HEK293T (cell line): ENCODE measurements around the gene RFX4.
"Not testable (repeated sequence)": the region's sequence is repeated elsewhere in the genome, so short reads cannot be mapped to it uniquely, and the experiment has no call there.

Experiments used
- CTCF ChIA-PET: fragments of 350-600 bp; formaldehyde crosslinking; extraction: SDS; loops from one replicate; lab custom pipeline; 2021; ENCODE audit warnings: antibody characterized with exemption, inconsistent platforms; lab: Yijun Ruan, JAX
- POLR2A ChIA-PET: fragments of 350-600 bp; formaldehyde crosslinking; extraction: SDS; loops from one replicate; lab custom pipeline; 2020; ENCODE audit warnings: antibody characterized with exemption, inconsistent platforms; lab: Yijun Ruan, JAX
- DNase-seq: peaks from one replicate; pipeline ENCODE4 v3.0.0; 2012; ENCODE audit warnings: mixed read lengths; ENCODE audit errors: extremely low spot score
- ARNT ChIP-seq: fragments of 450-650 bp; IDR thresholded peaks from 2 replicates; pipeline ENCODE4 v1.6.1; 2017; ENCODE audit warnings: mild to moderate bottlenecking
- BHLHE40 ChIP-seq: fragments of 450-650 bp; IDR thresholded peaks from 2 replicates; pipeline ENCODE4 v1.6.1; 2016; ENCODE audit warnings: mild to moderate bottlenecking, moderate library complexity, borderline replicate concordance
- CTBP1 ChIP-seq: fragments of 450-650 bp; IDR thresholded peaks from 2 replicates; pipeline ENCODE4 v1.6.1; 2016; ENCODE audit warnings: borderline replicate concordance
- ELF4 ChIP-seq: fragments of 450-650 bp; IDR thresholded peaks from 2 replicates; pipeline ENCODE4 v1.6.1; 2017; ENCODE audit warnings: antibody characterized with exemption
- FOXA1 ChIP-seq: fragments of 450-650 bp; IDR thresholded peaks from 2 replicates; pipeline ENCODE4 v1.6.1; 2016; ENCODE audit warnings: mild to moderate bottlenecking
- FOXK2 ChIP-seq: fragments of 450-650 bp; IDR thresholded peaks from 2 replicates; pipeline ENCODE4 v1.6.1; 2016; ENCODE audit warnings: mild to moderate bottlenecking
- FOXM1 ChIP-seq: fragments of 450-650 bp; IDR thresholded peaks from 2 replicates; pipeline ENCODE4 v1.6.1; 2017; ENCODE audit warnings: mild to moderate bottlenecking, borderline replicate concordance
- HDGF ChIP-seq: fragments of 450-650 bp; IDR thresholded peaks from 2 replicates; pipeline ENCODE4 v1.6.1; 2017; ENCODE audit warnings: antibody characterized with exemption, borderline replicate concordance
- L3MBTL2 ChIP-seq: fragments of 450-650 bp; conservative IDR thresholded peaks from 2 replicates; pipeline ENCODE4 v1.6.1; 2016; ENCODE audit warnings: mild to moderate bottlenecking
- LEF1 ChIP-seq: fragments of 450-650 bp; IDR thresholded peaks from 2 replicates; pipeline ENCODE4 v1.6.1; 2017; ENCODE audit warnings: mild to moderate bottlenecking, borderline replicate concordance
- NFRKB ChIP-seq: fragments of 450-650 bp; IDR thresholded peaks from 2 replicates; pipeline ENCODE4 v1.6.1; 2016; ENCODE audit warnings: mild to moderate bottlenecking, moderate library complexity
- PKNOX1 ChIP-seq: fragments of 450-650 bp; IDR thresholded peaks from 2 replicates; pipeline ENCODE4 v1.6.1; 2016
- SP1 ChIP-seq: fragments of 450-650 bp; IDR thresholded peaks from 2 replicates; pipeline ENCODE4 v1.6.1; 2017
- SUZ12 ChIP-seq: fragments of 450-650 bp; IDR thresholded peaks from 2 replicates; pipeline ENCODE4 v1.6.1; 2016; ENCODE audit warnings: mild to moderate bottlenecking
- TARDBP ChIP-seq: fragments of 450-650 bp; IDR thresholded peaks from 2 replicates; pipeline ENCODE4 v1.6.1; 2016
- ZNF384 ChIP-seq: fragments of 450-650 bp; IDR thresholded peaks from 2 replicates; pipeline ENCODE4 v1.6.1; 2016

The RFX4 gene

GRCh38 chr12:106724116-106724515, 141.3 kb downstream of the RFX4 start:
- CTCF ChIA-PET = no interaction called here
- TF ChIP-seq HDGF (no peak), NFRKB (no peak), TARDBP (no peak), FOXM1 (no peak), ARNT (no peak), ZNF384 (no peak), L3MBTL2 (no peak), LEF1 (no peak), BHLHE40 (no peak), FOXA1 (no peak), ELF4 (no peak), CTBP1 (no peak), SUZ12 (no peak), FOXK2 (no peak), SP1 (no peak), PKNOX1 (no peak)
- POLR2A ChIA-PET = interaction anchor here (0.8 kb wide), 1 partner anchor 366 kb away, joined by 3 read pairs; no protein-coding TSS in a partner anchor

DNA sequence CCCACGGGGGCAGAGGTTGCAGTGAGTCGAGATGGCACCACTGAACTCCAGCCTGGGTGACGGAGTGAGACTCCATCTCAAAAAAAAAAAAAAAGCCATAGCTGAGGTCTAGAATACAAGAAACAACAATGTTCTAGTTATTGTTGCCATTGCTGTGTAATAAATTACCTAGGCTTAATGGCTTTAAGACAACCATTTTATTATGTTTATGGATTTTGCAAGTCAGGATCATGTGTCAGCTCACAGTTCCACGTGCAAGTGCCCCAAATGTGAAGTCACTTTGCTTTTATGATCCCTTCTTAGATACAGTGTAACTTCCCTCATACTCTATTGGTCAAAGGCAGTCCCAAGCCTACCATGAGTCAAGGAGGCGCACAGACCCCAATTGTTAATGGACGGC, 142.1 kb downstream of the RFX4 start:
- ChIA-PET POLR2A (interaction anchor here (0.8 kb wide), 1 partner anchor 367 kb away, joined by 3 read pairs; no protein-coding TSS in a partner anchor), CTCF (interaction anchor here (0.6 kb wide), 1 partner anchor 8 kb away, joined by 4 read pairs; no protein-coding TSS in a partner anchor)
- peak; percentile 51; the same call in 1 of the 2 replicates for TF ChIP-seq CTBP1
- no peak for TF ChIP-seq TARDBP
- no peak for TF ChIP-seq LEF1
- TF ChIP-seq FOXK2 = no peak
- no peak for TF ChIP-seq ELF4
- TF ChIP-seq PKNOX1 = peak; percentile 86
- TF ChIP-seq L3MBTL2 = peak; percentile 63
- no peak for TF ChIP-seq NFRKB
- peak; percentile 87 for TF ChIP-seq ZNF384
- DNase-seq = peak; percentile 30

More at GRCh38 chr12:106724116-106724515, 141.3 kb downstream of the RFX4 start:
- DNase-seq = no peak

DNA sequence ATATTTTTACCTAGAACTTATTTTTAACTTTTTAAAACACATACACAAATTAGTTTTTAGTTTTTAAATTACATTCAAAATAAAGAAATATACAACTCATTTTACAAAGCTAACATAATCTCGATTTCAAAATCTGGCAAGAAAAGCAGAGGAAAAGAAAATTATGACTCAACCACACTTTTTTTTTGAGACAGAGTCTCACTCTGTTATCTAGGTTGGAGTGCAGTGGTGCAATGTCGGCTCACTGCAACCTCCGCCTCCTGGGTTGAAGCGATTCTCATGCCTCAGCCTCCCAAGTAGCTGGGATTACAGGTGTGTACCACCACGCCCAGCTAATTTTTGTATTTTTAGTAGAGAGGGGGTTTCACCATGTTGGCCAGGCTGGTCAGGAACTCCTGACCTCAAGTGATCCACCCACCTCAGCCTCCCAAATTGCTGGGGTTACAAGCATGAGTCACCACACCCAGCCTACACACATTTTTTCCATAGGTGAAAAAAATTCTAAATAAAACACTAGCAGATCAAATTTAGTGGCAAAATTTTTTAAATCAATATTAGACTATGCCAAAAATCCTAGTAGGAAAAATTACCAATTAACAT, 143.9 kb downstream of the RFX4 start:
- CTCF ChIA-PET, DNase-seq, POLR2A ChIA-PET: not testable (repeated sequence)

GRCh38 chr12:106729611-106730010, 146.8 kb downstream of the RFX4 start:
- no peak for DNase-seq
- TF ChIP-seq PKNOX1 = no peak
- TF ChIP-seq BHLHE40 = no peak
- TF ChIP-seq SP1 = no peak
- no peak for TF ChIP-seq L3MBTL2
- no peak for TF ChIP-seq ELF4
- no peak for TF ChIP-seq SUZ12
- TF ChIP-seq CTBP1 = no peak
- TF ChIP-seq ARNT = no peak
- TF ChIP-seq FOXM1 = no peak
- TF ChIP-seq FOXA1 = no peak
- TF ChIP-seq HDGF = no peak
- TF ChIP-seq TARDBP = no peak
- TF ChIP-seq NFRKB = no peak
- no peak for TF ChIP-seq LEF1
- TF ChIP-seq ZNF384 = no peak
- no peak for TF ChIP-seq FOXK2
- ChIA-PET CTCF (interaction anchor here (1.2 kb wide), 1 partner anchor 113 kb away, joined by 4 read pairs; no protein-coding TSS in a partner anchor), POLR2A (no interaction called here)

DNA sequence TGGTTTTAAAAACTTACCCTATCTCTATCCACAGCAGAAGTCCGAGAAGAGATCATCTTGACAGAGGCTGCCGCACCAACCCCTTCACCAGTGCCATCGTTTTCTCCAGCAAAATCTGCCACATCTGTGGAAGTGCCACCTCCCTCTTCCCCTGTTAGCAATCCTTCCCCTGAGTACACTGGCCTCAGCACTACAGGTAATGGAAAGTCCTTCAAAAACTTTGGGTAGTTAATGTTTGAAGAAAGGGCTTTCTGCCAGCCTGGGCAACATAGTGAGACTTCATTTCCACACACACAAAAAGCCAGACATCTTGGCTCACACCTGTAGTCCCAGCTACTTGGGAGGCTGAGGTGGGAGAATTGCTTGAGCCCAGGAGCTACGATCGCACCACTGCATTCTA, 150.1 kb downstream of the RFX4 start:
- POLR2A ChIA-PET = no interaction called here
- DNase-seq = no peak
- CTCF ChIA-PET = no interaction called here
- TF ChIP-seq PKNOX1 = no peak
- no peak for TF ChIP-seq CTBP1
- no peak for TF ChIP-seq HDGF
- TF ChIP-seq ZNF384 = no peak
- TF ChIP-seq FOXK2 = no peak
- TF ChIP-seq LEF1 = no peak
- TF ChIP-seq ARNT = no peak
- no peak for TF ChIP-seq SUZ12
- TF ChIP-seq L3MBTL2 = no peak

GRCh38 chr12:106733660-106734059, 150.9 kb downstream of the RFX4 start:
- TF ChIP-seq FOXK2 (no peak), BHLHE40 (no peak)
- CTCF ChIA-PET = no interaction called here
- no peak for DNase-seq
- POLR2A ChIA-PET = no interaction called here
